Activated naive CD4-positive, alpha-beta T cell treated with anti-CD3 and anti-CD28 coated beads, Interleukin-2, amount 50 U/mL, for 24 hours (primary cell): Measurements from ENCODE around the gene KRTAP5-1.
"Not testable (repeated sequence)": the region's sequence is repeated elsewhere in the genome, so short reads cannot be mapped to it uniquely, and the experiment has no call there.

Experiments used
- H3K27ac Mint-ChIP-seq: one replicate; pipeline ENCODE4 v1.8.0; 2021; ENCODE audit warnings: mild to moderate bottlenecking, mixed read lengths
- H3K27me3 Mint-ChIP-seq: one replicate; pipeline ENCODE4 v1.8.0; 2021; ENCODE audit warnings: mixed read lengths
- H3K36me3 Mint-ChIP-seq: one replicate; pipeline ENCODE4 v1.8.0; 2021; ENCODE audit warnings: mixed read lengths
- H3K4me1 Mint-ChIP-seq: one replicate; pipeline ENCODE4 v1.8.0; 2021; ENCODE audit warnings: mixed read lengths
- H3K4me3 Mint-ChIP-seq: one replicate; pipeline ENCODE4 v1.8.0; 2021; ENCODE audit warnings: mild to moderate bottlenecking, mixed read lengths
- H3K9me3 Mint-ChIP-seq: one replicate; pipeline ENCODE4 v1.8.0; 2021; ENCODE audit warnings: mixed read lengths

KRTAP5-1 gene

GRCh38 chr11:1607901-1608300 is 22.8 kb upstream of the KRTAP5-1 start:
- H3K4me3 Mint-ChIP-seq, H3K27ac Mint-ChIP-seq, H3K9me3 Mint-ChIP-seq, H3K36me3 Mint-ChIP-seq, H3K4me1 Mint-ChIP-seq, H3K27me3 Mint-ChIP-seq: not testable (repeated sequence)

- H3K4me1 Mint-ChIP-seq, H3K27ac Mint-ChIP-seq, H3K27me3 Mint-ChIP-seq, H3K4me3 Mint-ChIP-seq, H3K9me3 Mint-ChIP-seq, H3K36me3 Mint-ChIP-seq: not testable (repeated sequence)
Measured at GRCh38 chr11:1607156-1607845, 22.2 kb upstream of the KRTAP5-1 start.

- not testable (repeated sequence) for H3K27me3 Mint-ChIP-seq, H3K27ac Mint-ChIP-seq, H3K4me3 Mint-ChIP-seq, H3K9me3 Mint-ChIP-seq, H3K36me3 Mint-ChIP-seq, H3K4me1 Mint-ChIP-seq
Measured at GRCh38 chr11:1605923-1606322, 20.8 kb upstream of the KRTAP5-1 start.

- no peak overlapping the region for H3K27ac Mint-ChIP-seq
- H3K9me3 Mint-ChIP-seq = no peaks in the 10 kb centered on the region
- no peaks in the 10 kb centered on the region for H3K36me3 Mint-ChIP-seq
- H3K4me1 Mint-ChIP-seq = no peaks in the 10 kb centered on the region
- H3K27me3 Mint-ChIP-seq = peaks cover 3% of the 10 kb centered on the region
- no peak overlapping the region for H3K4me3 Mint-ChIP-seq
Measured at GRCh38 chr11:1604711-1605110, 19.6 kb upstream of the KRTAP5-1 start.

GRCh38 chr11:1604181-1604580 is 19.1 kb upstream of the KRTAP5-1 start:
- Mint-ChIP-seq H3K27ac (no peak overlapping the region), H3K36me3 (no peaks in the 10 kb centered on the region), H3K9me3 (no peaks in the 10 kb centered on the region), H3K4me1 (no peaks in the 10 kb centered on the region), H3K27me3 (peaks cover 3% of the 10 kb centered on the region), H3K4me3 (no peak overlapping the region)

- H3K36me3 Mint-ChIP-seq = no peaks in the 10 kb centered on the region
- no peak overlapping the region for H3K4me3 Mint-ChIP-seq
- H3K27me3 Mint-ChIP-seq = peaks cover 3% of the 10 kb centered on the region
- H3K9me3 Mint-ChIP-seq = no peaks in the 10 kb centered on the region
- no peak overlapping the region for H3K27ac Mint-ChIP-seq
- no peaks in the 10 kb centered on the region for H3K4me1 Mint-ChIP-seq
Measured at GRCh38 chr11:1603629-1604028, 18.5 kb upstream of the KRTAP5-1 start.

- H3K9me3 Mint-ChIP-seq = not testable (repeated sequence)
Measured at GRCh38 chr11:1601663-1602062, 16.6 kb upstream of the KRTAP5-1 start.

GRCh38 chr11:1600626-1601025 is 15.5 kb upstream of the KRTAP5-1 start:
- Mint-ChIP-seq H3K27ac (no peak overlapping the region), H3K27me3 (peaks cover 4% of the 10 kb centered on the region), H3K36me3 (no peaks in the 10 kb centered on the region), H3K9me3 (no peaks in the 10 kb centered on the region), H3K4me1 (no peaks in the 10 kb centered on the region), H3K4me3 (no peak overlapping the region)

More at GRCh38 chr11:1601663-1602062, 16.6 kb upstream of the KRTAP5-1 start:
- H3K27ac Mint-ChIP-seq, H3K4me3 Mint-ChIP-seq, H3K27me3 Mint-ChIP-seq, H3K36me3 Mint-ChIP-seq, H3K4me1 Mint-ChIP-seq: not testable (repeated sequence)

GRCh38 chr11:1598816-1599215 is 13.7 kb upstream of the KRTAP5-1 start:
- no peak overlapping the region for H3K4me3 Mint-ChIP-seq
- no peaks in the 10 kb centered on the region for H3K36me3 Mint-ChIP-seq
- H3K27ac Mint-ChIP-seq = no peak overlapping the region
- H3K9me3 Mint-ChIP-seq = no peaks in the 10 kb centered on the region
- peaks cover 5% of the 10 kb centered on the region for H3K27me3 Mint-ChIP-seq
- peaks cover 5% of the 10 kb centered on the region for H3K4me1 Mint-ChIP-seq

- H3K4me1 Mint-ChIP-seq, H3K27me3 Mint-ChIP-seq, H3K4me3 Mint-ChIP-seq, H3K36me3 Mint-ChIP-seq, H3K9me3 Mint-ChIP-seq, H3K27ac Mint-ChIP-seq: not testable (repeated sequence)
Measured at GRCh38 chr11:1598406-1598805, 13.3 kb upstream of the KRTAP5-1 start.

- Mint-ChIP-seq H3K4me1 (peaks cover 5% of the 10 kb centered on the region), H3K27ac (no peak within 1 kb of the TSS), H3K27me3 (peaks cover 7% of the 10 kb centered on the region), H3K4me3 (no peak within 1 kb of the TSS), H3K36me3 (no peaks in the 10 kb centered on the region), H3K9me3 (no peaks in the 10 kb centered on the region)
Measured at GRCh38 chr11:1597994-1598380, 12.9 kb upstream of the KRTAP5-1 start, which contains the start of gene KRTAP5-2. TSS of gene KRTAP5-2 (minus strand) at chr11:1598294. CDS start at chr11:1598250, 44 bp downstream.

GRCh38 chr11:1597331-1597993 is 12.4 kb upstream of the KRTAP5-1 start:
- peaks cover 10% of the 10 kb centered on the region for H3K27me3 Mint-ChIP-seq
- H3K4me3 Mint-ChIP-seq = no peak overlapping the region

GRCh38 chr11:1596576-1597121 is 11.6 kb upstream of the KRTAP5-1 start:
- not testable (repeated sequence) for H3K4me3 Mint-ChIP-seq, H3K4me1 Mint-ChIP-seq, H3K9me3 Mint-ChIP-seq, H3K27ac Mint-ChIP-seq, H3K36me3 Mint-ChIP-seq
- peaks cover 10% of the 10 kb centered on the region for H3K27me3 Mint-ChIP-seq

More at GRCh38 chr11:1597331-1597993, 12.4 kb upstream of the KRTAP5-1 start:
- H3K4me1 Mint-ChIP-seq = peaks cover 5% of the 10 kb centered on the region
- H3K9me3 Mint-ChIP-seq = no peaks in the 10 kb centered on the region
- no peaks in the 10 kb centered on the region for H3K36me3 Mint-ChIP-seq
- H3K27ac Mint-ChIP-seq = no peak overlapping the region

- H3K36me3 Mint-ChIP-seq, H3K27ac Mint-ChIP-seq, H3K9me3 Mint-ChIP-seq, H3K4me1 Mint-ChIP-seq, H3K4me3 Mint-ChIP-seq: not testable (repeated sequence)
- H3K27me3 Mint-ChIP-seq = peaks cover 10% of the 10 kb centered on the region
Measured at GRCh38 chr11:1595994-1596575, 11.0 kb upstream of the KRTAP5-1 start.

- Mint-ChIP-seq H3K27ac (no peak overlapping the region), H3K4me3 (no peak overlapping the region), H3K27me3 (peaks cover 10% of the 10 kb centered on the region), H3K4me1 (peaks cover 24% of the 10 kb centered on the region), H3K9me3 (no peaks in the 10 kb centered on the region), H3K36me3 (no peaks in the 10 kb centered on the region)
Measured at GRCh38 chr11:1592628-1593027, 7.5 kb upstream of the KRTAP5-1 start.

- peaks cover 19% of the 10 kb centered on the region for H3K4me1 Mint-ChIP-seq
- H3K9me3 Mint-ChIP-seq = no peaks in the 10 kb centered on the region
- H3K27ac Mint-ChIP-seq = no peak overlapping the region
- no peak overlapping the region for H3K4me3 Mint-ChIP-seq
- no peaks in the 10 kb centered on the region for H3K36me3 Mint-ChIP-seq
- H3K27me3 Mint-ChIP-seq = peaks cover 8% of the 10 kb centered on the region
Measured at GRCh38 chr11:1589996-1590395, 4.9 kb upstream of the KRTAP5-1 start.
